ENCODE results near the gene GLRX3. TPM values are rescaled to one million over a fixed set of nuclear protein-coding genes. Genes with fewer than 3 reads are reported as not detected.

The GLRX3 gene
- total RNA-seq, 1 donor from 2014 or later: 98.4 TPM

DNA sequence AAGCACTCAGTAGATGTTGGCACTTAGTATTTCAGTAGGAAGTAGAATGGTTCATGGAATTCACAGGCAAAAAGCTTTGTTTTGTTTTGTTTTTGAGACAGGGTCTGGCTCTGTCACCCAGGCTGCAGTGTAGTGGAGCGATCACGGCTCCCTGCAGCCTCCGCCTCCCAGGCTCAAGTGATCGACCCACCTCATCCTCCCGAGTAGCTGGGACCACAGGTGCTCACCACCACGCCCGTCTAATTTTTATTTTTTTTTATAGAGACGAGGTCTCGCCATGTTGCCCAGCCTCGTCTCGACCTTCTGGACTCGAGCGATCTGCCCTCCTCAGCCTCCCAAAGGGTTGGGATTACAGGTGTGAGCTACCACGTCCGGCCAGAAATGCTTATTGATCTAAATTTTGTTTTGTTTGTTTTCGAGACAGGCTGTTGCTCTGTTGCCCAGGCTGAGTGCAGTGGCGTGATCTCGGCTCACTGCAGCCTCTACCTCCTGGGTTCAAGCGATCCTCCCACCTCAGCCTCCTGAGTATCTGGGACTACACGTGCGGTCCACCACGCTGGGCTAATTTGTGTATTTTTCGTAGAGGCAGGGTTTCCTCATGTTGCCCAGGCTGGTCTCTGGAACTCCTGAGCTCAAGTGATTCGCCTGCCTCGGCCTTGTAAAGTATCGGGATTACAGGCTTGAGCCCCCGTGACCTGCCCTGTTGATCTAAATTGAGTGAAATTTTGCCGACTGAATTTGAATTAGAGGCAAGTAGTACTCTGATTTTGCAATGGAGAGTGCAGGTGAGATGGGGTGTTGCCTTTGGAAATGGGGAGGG lies 1.7 kb downstream of the GLRX3 start:
- no peak for DNase-seq

DNA sequence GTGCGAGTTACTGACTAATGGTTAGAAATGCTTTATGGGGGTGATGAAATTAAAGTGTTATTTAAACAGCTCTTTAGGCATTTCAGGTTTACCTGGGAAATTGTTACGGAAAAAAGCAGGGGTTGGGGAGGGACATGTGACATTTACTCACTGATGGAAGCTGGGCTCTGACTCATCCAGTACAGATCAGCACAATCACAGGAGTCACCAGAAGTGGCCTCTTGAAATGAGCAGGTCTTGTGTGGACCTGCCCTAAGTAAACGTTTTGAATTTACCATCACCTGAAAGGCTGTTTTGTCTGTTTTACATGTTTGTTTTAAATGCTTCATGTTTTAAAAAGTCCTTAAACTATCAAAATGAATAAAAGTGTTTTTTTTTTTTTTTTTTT lies 2.3 kb downstream of the GLRX3 start:
- peak; percentile 80 for DNase-seq

DNA sequence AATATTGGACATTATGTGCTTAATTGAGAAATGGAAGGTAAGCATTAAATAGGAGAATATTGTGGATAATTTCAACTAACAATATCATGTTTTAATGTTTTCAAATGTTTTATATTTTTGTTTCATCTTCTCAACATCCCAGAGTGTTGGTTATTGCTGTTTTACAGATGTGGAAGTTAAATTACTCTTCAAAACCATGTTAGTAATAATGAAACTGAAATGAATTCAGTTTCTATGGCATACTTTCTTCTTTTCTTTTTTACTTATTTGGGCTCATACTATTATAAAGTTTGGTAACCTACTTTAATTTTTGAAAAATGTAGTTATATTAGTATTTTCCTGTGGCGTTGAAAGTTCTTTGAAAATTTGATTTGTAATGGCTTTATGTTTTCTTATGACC lies 4.2 kb downstream of the GLRX3 start:
- DNase-seq: no peak

DNA sequence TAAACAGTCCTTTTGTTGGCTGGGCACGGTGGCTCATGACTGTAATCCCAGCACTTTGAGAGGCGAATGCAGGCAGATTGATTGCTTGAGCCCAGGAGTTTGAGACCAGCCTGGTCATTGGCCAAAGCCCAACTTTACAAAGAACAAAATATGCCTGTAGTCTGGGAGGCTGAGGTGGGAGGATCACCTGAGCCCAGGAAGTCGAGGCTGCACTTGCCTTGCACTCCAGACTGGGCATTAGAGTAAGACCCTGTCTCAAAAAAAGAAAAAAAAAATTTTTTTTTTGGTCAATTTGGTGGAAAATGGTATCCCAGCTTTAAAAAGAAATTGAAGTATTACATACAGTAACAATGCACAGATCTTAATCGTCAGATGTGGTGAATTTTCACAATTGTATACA lies 4.8 kb downstream of the GLRX3 start:
- DNase-seq: no peak

DNA sequence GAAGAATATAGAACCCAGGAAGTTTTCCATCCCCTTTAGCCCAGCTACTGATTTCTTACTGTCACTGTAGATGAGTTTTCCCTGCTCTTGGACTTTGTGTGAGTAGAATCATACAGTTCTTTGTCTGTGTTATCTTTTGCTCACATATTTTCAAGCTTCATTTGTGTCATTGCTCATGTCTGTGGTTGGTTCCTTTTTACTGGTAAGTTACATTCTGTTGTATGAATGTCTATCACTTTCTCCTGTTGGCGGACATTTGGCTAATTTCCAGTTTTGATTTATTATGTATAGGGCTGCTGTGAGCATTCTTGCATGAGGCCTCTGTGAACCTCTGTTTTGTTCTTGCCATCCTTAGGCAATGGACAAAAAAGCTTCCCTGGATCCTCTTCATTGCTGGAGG lies 5.3 kb downstream of the GLRX3 start:
- peak; percentile 25 for DNase-seq

DNA sequence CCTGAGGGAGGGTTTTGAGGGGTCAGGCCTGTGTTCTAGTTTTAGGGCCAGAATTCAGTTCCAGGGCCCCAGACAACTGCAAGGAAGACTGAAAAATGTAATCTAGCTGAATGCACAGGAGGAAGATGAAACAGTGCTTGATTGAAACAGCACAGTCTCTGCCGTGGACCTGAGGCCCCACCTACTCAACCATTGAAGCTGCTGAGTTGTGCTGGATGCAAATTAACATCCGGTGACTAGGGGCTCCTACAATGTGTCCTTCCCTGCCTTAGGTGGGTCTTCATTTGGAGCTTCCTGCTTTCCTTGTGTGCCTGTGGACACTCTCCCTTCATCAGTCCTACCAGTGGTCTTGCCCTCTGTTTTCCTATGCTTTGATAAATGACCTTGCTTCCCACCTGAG lies 5.7 kb downstream of the GLRX3 start:
- DNase-seq: no peak

- no peak for DNase-seq
Measured at GRCh38 chr10:130146042-130146441, 9.9 kb downstream of the GLRX3 start.

GRCh38 chr10:130159192-130159794 lies 23.1 kb downstream of the GLRX3 start:
- DNase-seq: no peak

- DNase-seq: peak; percentile 16
Measured at GRCh38 chr10:130160775-130161174, 24.6 kb downstream of the GLRX3 start.

DNA sequence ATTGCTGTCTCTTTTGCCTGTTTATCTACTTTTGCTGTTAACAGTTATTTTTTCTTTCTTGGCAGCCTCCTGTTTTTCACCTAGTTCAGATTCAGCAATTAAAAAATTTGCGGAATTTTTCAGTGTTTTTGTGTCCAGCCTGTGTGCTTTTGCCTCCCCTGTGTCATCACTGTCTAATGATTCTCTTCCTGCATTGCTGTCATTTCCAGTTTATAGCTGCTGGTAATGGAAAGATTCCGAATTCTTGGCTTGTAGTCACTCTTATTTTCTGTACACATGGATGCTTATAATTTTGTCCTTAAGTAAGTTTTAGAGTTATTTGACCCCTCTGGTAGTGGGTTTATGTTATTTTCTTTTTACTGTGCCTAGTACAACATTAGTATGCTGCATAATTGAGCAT lies 25.1 kb downstream of the GLRX3 start:
- no peak for DNase-seq

DNA sequence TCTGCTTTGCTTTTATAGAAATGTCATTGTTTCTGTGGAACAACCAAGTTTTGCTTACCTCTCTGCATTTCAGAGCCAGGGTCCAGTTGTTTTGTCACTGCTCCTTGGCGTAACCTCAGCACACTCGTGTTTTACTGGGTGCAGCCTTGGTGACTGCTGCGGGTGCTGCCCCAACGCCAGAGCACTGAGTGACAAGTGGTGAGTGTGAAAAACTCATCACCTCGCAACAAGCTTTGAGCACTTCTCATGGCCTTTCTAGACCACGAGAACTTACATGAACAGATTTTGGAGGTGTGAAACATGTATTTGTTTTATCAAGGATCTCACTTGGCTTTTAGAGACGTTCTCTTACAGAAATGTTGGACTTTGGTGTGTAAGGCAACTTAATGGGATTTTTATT lies 31.0 kb downstream of the GLRX3 start:
- no peak for DNase-seq

DNA sequence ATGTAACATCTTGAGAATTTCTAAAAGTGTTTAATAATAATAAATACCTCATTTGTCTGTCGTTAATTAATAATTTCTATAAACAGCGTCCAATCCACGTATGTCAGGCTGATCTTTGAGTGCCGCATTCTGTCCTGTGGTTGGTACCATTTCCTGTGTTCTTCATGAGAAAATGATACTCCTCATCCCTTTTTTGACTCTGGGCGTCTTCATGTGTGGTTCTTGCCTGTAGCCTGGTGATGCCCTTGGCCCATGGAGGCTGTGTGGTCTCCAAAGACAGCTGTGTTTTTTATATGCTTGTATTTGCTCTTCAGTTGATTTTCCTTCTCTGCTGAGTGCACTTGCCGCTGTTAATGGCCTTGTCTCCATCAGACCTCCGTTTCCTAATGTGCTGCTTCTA lies 31.5 kb downstream of the GLRX3 start:
- no peak for DNase-seq

DNA sequence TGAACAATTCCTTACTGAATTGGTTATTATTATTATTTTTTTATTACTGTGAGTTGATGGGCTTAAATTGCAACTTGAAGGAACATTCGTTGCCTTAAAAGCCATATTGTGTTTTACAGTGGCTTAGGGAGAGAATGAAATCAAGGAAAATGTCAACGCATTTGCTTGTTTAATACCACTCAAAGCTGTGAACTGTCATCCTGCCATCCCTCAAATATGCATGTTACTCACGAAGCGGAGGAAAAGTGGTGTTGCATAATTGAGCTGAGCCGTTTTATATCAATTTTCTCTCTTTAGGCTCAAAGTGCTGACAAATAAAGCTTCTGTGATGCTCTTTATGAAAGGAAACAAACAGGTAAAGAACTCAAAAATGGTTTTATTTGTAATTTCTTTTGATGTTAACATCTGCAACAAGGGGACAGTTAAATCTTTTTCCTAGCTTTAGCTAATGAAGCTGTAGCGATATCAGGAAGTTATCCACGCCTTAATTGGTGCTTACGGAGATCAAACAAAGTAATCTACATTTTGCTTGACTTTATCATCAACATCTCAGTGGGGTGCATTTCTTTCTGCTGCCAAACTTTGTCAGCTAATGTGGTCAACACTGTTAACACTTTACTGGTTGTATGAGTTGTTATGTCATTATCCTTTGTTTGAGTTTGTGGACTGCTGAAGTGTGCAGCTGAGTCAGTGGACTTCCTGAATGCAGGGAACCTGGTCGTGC lies 33.1 kb downstream of the GLRX3 start:
- DNase-seq: peak; percentile 48

GRCh38 chr10:130171196-130171595 lies 35.0 kb downstream of the GLRX3 start:
- no peak for DNase-seq

- no peak for DNase-seq
Measured at GRCh38 chr10:130174328-130174727, 38.1 kb downstream of the GLRX3 start.

GRCh38 chr10:130175074-130175473 lies 38.9 kb downstream of the GLRX3 start:
- no peak for DNase-seq

DNA sequence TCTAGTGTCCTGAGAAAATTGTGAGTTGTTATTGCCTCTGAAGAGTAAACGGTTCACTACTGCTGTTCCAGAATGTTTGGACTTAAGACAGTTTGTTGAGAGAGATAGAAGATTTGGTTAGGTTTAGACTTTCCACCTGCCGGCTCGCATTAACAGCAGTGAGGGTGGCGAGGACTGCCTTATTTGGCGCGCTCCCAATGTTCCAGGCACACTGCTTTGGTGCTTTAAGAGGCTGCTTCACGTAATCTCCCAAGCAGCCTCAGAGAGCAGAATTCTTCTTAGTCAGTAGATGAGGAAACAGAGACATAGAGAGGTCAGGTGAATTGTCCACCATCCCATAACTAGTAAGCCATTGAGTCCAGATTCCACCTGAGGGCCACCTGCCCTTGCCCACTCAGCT lies 41.1 kb downstream of the GLRX3 start:
- DNase-seq: no peak

DNA sequence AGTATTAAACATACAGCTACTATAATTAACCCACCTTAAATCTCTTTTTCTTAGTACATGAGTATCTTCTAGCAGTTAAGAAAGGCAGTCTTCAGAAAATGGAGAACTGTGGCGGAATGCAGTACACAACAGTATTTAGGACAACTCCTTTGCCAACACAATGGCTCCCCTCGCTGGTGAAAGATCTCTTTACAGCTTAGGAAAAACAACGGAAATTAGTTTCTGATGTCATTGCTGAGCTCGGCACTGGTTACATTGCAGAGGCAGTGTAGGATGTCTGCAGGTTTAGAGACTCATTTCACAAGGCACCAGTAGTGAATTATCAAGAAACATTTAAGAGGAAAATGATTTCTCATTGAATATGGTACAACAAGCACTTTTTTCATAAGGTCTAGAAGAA lies 43.4 kb downstream of the GLRX3 start:
- peak; percentile 91 for DNase-seq

- no peak for DNase-seq
Measured at GRCh38 chr10:130180416-130180815, 44.2 kb downstream of the GLRX3 start.

GRCh38 chr10:130181858-130182257 lies 45.7 kb downstream of the GLRX3 start:
- DNase-seq: no peak

- no peak for DNase-seq
Measured at GRCh38 chr10:130185591-130185990, 49.4 kb downstream of the GLRX3 start.

DNA sequence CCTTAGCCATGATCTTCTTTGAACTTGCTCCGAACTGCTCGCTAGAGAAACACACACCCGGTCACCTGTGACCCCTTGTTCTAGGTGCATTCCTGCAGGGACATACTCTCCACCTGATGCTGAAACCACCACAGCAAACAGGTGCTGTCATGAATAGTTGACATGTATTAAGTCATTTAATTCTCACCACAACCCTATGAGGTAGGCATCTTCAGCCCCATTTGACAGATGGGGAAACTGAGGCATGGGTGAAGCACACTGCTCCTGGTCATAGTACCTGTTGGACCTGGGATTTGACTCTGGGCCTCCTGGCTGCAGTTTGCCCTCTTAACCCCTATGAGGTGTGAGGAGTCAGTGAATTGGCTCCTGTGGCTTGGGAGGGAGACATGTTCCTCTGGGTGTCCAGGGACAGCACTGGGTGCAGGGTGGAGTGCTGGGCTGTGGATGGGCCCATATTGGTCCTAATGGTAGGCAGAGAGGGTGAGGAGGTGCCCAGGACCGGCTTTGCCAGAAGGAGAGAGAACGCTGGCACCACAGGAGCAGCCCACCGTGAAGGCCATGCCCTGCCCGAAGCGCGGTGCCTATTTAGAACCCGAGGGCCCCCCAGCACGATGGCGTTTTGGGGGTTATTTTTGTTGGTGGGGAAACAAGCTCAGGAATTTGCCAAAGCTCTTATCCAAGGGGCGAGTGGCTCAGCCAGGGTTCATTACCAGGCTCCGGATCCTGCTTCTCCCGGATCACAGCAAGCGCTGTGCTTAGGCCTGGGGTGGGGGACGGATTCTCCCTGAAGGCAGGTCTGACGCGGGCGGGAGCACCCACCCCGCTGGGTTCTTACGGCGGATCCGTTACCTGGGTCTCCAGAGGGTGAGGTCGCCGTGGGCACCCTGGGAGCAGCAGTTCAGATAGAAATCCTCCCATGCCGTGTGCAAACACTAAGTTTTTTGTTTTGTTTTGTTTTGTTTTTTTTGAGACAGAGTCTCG lies 52.3 kb downstream of the GLRX3 start:
- no peak for DNase-seq

GRCh38 chr10:130189608-130190054 lies 53.4 kb downstream of the GLRX3 start:
- no peak for DNase-seq

All from dermis blood vessel endothelial cell (primary cell).